GM08714 (cell line): ENCODE data around the gene MED4.
A peak's percentile ranks its signal among the peaks of the same experiment; 100 is the strongest.

Experiments
- H3K4me3 ChIP-seq: fragments of 200-500 bp; sonication (Bioruptor generic); 2 replicates; pipeline ENCODE4 v1.5.1; 2014; ENCODE audit warnings: mild to moderate bottlenecking, low read length, inconsistent platforms
- ZNF274 ChIP-seq: IDR thresholded peaks from 2 replicates; pipeline ENCODE4 v1.6.1; 2012; ENCODE audit warnings: mild to moderate bottlenecking, low read depth, low read length

MED4 gene

GRCh38 chr13:48112896-48113755 is 18.2 kb upstream of the MED4 start:
- TF ChIP-seq ZNF274, result no peak
- H3K4me3 ChIP-seq, result no peak overlapping the region

GRCh38 chr13:48110931-48111721 is 16.2 kb upstream of the MED4 start:
- TF ChIP-seq ZNF274, result no peak
- H3K4me3 ChIP-seq, result no peak overlapping the region

GRCh38 chr13:48110132-48110868 is 15.4 kb upstream of the MED4 start:
- H3K4me3 ChIP-seq, result no peak overlapping the region

GRCh38 chr13:48108106-48108505 is 13.2 kb upstream of the MED4 start:
- TF ChIP-seq ZNF274, result no peak
- H3K4me3 ChIP-seq, result no peak overlapping the region

More at GRCh38 chr13:48110132-48110868, 15.4 kb upstream of the MED4 start:
- TF ChIP-seq ZNF274, result no peak

- H3K4me3 ChIP-seq, result no peak overlapping the region
- no peak for TF ChIP-seq ZNF274
Measured at GRCh38 chr13:48097793-48098192, 2.9 kb upstream of the MED4 start.

GRCh38 chr13:48096670-48097069 is 1.8 kb upstream of the MED4 start:
- H3K4me3 ChIP-seq, result no peak overlapping the region
- TF ChIP-seq ZNF274, result no peak

GRCh38 chr13:48094404-48094780 is 512 bp downstream of the MED4 start:
- TF ChIP-seq ZNF274, result no peak
- H3K4me3 ChIP-seq, result peak overlapping the region; percentile 87

GRCh38 chr13:48093588-48093987 is 1.3 kb downstream of the MED4 start:
- H3K4me3 ChIP-seq, result peak overlapping the region; percentile 87
- no peak for TF ChIP-seq ZNF274

- TF ChIP-seq ZNF274, result no peak
Measured at GRCh38 chr13:48086272-48086671, 8.6 kb downstream of the MED4 start.

GRCh38 chr13:48081739-48082138 is 13.2 kb downstream of the MED4 start:
- no peak for TF ChIP-seq ZNF274

More at GRCh38 chr13:48086272-48086671, 8.6 kb downstream of the MED4 start:
- H3K4me3 ChIP-seq, result no peak overlapping the region

GRCh38 chr13:48078251-48078656 is 16.6 kb downstream of the MED4 start:
- no peak for TF ChIP-seq ZNF274
- H3K4me3 ChIP-seq, result no peak overlapping the region

More at GRCh38 chr13:48081739-48082138, 13.2 kb downstream of the MED4 start:
- H3K4me3 ChIP-seq, result no peak overlapping the region

GRCh38 chr13:48074006-48074405 is 20.9 kb downstream of the MED4 start:
- H3K4me3 ChIP-seq, result no peak overlapping the region
- TF ChIP-seq ZNF274, result no peak

- TF ChIP-seq ZNF274, result no peak
- H3K4me3 ChIP-seq, result no peak overlapping the region
Measured at GRCh38 chr13:48072787-48073186, 22.1 kb downstream of the MED4 start.

- no peak overlapping the region for H3K4me3 ChIP-seq
- no peak for TF ChIP-seq ZNF274
Measured at GRCh38 chr13:48072304-48072703, 22.6 kb downstream of the MED4 start.

- H3K4me3 ChIP-seq, result no peak overlapping the region
- TF ChIP-seq ZNF274, result no peak
Measured at GRCh38 chr13:48070942-48071341, 24.0 kb downstream of the MED4 start.
